Parathyroid adenoma (tissue), 2 donors: ENCODE data around the gene ERAL1.

Experiments used
- H2AFZ ChIP-seq: fragments of 300-600 bp; sonication (generic); one replicate; pipeline ENCODE4 v1.7.0; 2017; ENCODE audit warnings: antibody characterized with exemption, mild to moderate bottlenecking
- H3K27ac ChIP-seq: fragments of 300-600 bp; sonication (generic); one replicate; pipeline ENCODE4 v1.7.0; 2017
- H3K27me3 ChIP-seq: fragments of 300-600 bp; sonication (generic); one replicate; pipeline ENCODE4 v1.7.0; 2017; ENCODE audit warnings: low read length; ENCODE audit not compliant: control insufficient read depth, insufficient read depth
- H3K36me3 ChIP-seq: fragments of 300-600 bp; sonication (generic); one replicate; pipeline ENCODE4 v1.7.0; 2017; ENCODE audit warnings: low read length; ENCODE audit not compliant: control insufficient read depth, insufficient read depth
- H3K4me1 ChIP-seq: fragments of 300-600 bp; sonication (generic); one replicate; pipeline ENCODE4 v1.7.0; 2017; ENCODE audit warnings: control low read depth
- H3K4me2 ChIP-seq: fragments of 300-600 bp; sonication (generic); one replicate; pipeline ENCODE4 v1.7.0; 2017; ENCODE audit warnings: low read length
- H3K4me3 ChIP-seq: fragments of 300-600 bp; sonication (generic); one replicate; pipeline ENCODE4 v1.7.0; 2017; ENCODE audit warnings: low read depth, low read length
- H3K79me2 ChIP-seq: fragments of 300-600 bp; sonication (generic); one replicate; pipeline ENCODE4 v1.7.0; 2017; ENCODE audit warnings: control low read depth
- H3K9ac ChIP-seq: fragments of 300-600 bp; sonication (generic); one replicate; pipeline ENCODE4 v1.7.0; 2017; ENCODE audit warnings: mild to moderate bottlenecking
- H3K9me3 ChIP-seq: fragments of 300-600 bp; sonication (generic); one replicate; pipeline ENCODE4 v1.7.0; 2017; ENCODE audit warnings: low read length; ENCODE audit not compliant: control insufficient read depth
- TF ChIP-seq, protein P1 (sequence below): fragments of 300-600 bp; sonication (generic); IDR thresholded peaks from one replicate; pipeline ENCODE4 v1.7.0; 2017; ENCODE audit warnings: antibody characterized with exemption, mild to moderate bottlenecking
- donor health status: primary hyperparathyroidism.

Gene ERAL1

DNA sequence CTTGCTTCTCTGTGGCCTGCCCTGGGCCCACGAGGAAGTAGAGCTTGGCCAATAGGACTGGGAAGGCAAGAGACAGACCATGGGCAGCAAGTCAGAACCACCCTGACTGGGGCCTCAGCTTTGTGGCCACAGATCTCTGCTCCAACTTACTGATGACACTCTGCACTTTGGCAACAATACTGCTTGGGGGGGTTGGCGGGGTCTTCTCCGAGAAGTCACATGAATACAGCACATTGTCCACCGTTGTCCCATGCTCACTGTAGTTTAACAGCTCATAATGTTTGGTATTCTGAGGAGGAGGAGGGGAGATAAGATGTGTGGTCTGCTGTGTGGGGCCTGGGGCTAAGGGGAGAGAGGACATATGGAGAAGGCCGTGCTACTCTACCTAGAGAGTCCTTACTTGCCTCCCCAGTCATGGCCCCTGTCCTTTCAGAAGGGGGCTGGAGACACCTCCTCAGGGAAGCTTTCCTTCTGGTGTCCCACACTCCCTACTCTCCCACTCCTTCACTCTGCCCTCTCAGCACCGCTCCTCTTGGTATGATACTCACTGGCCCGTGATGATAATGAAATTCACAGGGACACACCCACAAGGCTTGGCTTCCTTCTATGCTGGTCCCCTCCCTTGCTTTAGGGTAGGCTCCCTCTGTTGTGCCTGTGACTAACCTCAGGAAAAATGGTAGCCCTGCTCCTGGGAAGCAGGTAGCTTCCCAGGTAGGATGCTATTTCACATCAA, 52.1 kb downstream of the ERAL1 start:
- peaks cover 6% of the 10 kb centered on the region for H3K79me2 ChIP-seq
- H3K4me3 ChIP-seq: no peak overlapping the region
- H3K36me3 ChIP-seq: no peaks in the 10 kb centered on the region
- no peaks in the 10 kb centered on the region for H3K4me1 ChIP-seq
- TF ChIP-seq, protein P1, sequence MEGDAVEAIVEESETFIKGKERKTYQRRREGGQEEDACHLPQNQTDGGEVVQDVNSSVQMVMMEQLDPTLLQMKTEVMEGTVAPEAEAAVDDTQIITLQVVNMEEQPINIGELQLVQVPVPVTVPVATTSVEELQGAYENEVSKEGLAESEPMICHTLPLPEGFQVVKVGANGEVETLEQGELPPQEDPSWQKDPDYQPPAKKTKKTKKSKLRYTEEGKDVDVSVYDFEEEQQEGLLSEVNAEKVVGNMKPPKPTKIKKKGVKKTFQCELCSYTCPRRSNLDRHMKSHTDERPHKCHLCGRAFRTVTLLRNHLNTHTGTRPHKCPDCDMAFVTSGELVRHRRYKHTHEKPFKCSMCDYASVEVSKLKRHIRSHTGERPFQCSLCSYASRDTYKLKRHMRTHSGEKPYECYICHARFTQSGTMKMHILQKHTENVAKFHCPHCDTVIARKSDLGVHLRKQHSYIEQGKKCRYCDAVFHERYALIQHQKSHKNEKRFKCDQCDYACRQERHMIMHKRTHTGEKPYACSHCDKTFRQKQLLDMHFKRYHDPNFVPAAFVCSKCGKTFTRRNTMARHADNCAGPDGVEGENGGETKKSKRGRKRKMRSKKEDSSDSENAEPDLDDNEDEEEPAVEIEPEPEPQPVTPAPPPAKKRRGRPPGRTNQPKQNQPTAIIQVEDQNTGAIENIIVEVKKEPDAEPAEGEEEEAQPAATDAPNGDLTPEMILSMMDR: no peak
- H3K9me3 ChIP-seq: no peaks in the 10 kb centered on the region
- no peaks in the 10 kb centered on the region for H3K27me3 ChIP-seq
- no peak overlapping the region for H3K27ac ChIP-seq
- H2AFZ ChIP-seq: no peak overlapping the region
- no peak overlapping the region for H3K9ac ChIP-seq
- no peak overlapping the region for H3K4me2 ChIP-seq

DNA sequence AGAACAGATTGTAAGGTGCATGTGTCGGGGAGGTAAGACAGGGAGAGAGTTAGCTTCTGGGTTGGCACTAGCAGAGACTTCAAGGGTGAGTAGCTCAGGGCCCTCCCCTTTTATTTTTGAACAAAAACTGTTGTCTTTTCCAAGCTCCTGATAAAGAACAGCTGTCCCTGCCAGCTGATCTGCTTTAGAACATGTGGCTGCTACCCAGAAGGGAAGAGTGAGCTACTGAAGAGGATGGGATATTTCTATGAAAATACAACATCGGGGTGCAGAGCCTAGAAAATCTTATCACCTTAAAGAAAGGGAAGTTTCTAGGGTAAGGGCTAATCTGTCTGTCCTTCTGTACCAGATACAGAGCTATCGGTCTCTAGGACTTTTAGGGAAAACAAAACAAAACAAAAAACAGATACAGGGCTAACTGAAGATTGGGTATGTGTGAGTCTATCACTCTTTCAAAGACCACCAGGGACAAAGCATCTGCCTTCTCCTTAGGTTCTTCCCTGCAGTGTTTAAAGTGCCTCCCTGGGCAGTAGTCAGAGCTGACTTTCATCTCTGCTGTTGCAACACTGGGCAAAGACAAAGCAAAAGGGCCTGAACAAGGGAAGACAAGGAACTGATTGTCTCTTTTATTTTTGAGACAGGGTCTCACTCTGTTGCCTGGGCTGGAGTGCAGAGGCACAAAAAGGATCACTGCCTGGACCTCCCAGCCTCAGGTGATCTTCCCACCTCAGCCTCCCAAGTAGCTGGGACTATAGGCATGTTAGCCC, 53.1 kb downstream of the ERAL1 start:
- H3K27ac ChIP-seq: no peak overlapping the region
- no peaks in the 10 kb centered on the region for H3K27me3 ChIP-seq
- no peak overlapping the region for H3K4me3 ChIP-seq
- H3K36me3 ChIP-seq: no peaks in the 10 kb centered on the region
- H2AFZ ChIP-seq: no peak overlapping the region
- no peaks in the 10 kb centered on the region for H3K4me1 ChIP-seq
- H3K9me3 ChIP-seq: no peaks in the 10 kb centered on the region
- no peak overlapping the region for H3K9ac ChIP-seq
- H3K4me2 ChIP-seq: no peak overlapping the region
- H3K79me2 ChIP-seq: peaks cover 8% of the 10 kb centered on the region
- TF ChIP-seq, protein P1: no peak

DNA sequence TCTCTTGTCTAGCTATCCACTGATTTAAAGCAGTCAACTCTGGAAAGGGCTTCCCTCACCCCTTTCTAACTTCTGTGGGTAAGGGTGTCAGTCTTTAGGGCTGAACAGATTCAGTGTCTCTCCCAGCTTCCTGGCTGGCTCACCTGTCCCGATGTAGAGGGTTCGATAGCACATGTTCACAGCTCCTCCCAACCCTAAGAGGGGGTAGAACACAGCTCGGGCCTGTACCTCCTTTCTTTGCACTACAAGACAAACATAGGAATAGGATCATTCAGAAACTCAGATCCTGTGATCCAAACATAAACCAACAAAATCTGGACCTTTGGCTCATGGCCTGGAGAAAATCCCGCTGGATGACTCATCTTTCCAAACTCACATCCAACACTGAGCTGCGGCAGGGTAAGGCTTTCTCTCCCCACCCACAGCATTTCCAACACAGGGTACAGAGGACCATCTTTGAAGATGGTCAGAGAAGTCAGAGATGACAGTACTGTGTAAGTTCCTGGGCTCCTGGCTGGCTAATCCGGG, 53.9 kb downstream of the ERAL1 start:
- Histone ChIP-seq H3K36me3 (no peaks in the 10 kb centered on the region), H3K9me3 (no peaks in the 10 kb centered on the region), H3K27me3 (no peaks in the 10 kb centered on the region), H3K4me3 (no peak overlapping the region), H3K27ac (no peak overlapping the region), H3K4me1 (no peaks in the 10 kb centered on the region), H3K79me2 (peaks cover 8% of the 10 kb centered on the region), H2AFZ (no peak overlapping the region), H3K4me2 (no peak overlapping the region), H3K9ac (no peak overlapping the region)
- TF ChIP-seq, protein P1: no peak

DNA sequence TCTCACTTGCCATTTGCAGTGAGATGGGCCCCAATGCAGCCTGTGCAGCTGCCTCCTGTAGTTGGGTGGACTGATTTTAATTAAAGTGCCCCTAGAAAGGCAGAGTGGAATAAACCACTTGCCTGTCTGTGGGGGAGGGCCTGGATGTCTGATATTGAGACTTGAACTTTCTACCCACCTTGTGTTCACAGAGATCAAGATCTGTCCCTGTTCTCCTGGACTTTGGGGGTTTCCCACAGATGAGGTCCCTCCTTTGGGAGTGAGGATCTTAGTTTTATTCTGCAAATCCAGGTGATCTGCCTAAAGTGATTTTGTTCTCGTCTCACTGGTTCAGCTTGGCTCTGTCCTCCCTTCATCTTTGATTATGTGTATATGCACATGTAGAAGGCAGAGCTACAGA, 55.7 kb downstream of the ERAL1 start:
- Histone ChIP-seq H3K79me2 (peaks cover 8% of the 10 kb centered on the region), H2AFZ (no peak overlapping the region), H3K4me2 (no peak overlapping the region), H3K4me1 (no peaks in the 10 kb centered on the region), H3K27me3 (no peaks in the 10 kb centered on the region), H3K27ac (no peak overlapping the region), H3K4me3 (no peak overlapping the region), H3K36me3 (no peaks in the 10 kb centered on the region), H3K9me3 (no peaks in the 10 kb centered on the region), H3K9ac (no peak overlapping the region)
- TF ChIP-seq, protein P1: no peak
